ENCODE data around the gene MOCOS.
"Not testable (repeated sequence)": the region's sequence is repeated elsewhere in the genome, so short reads cannot be mapped to it uniquely, and the experiment has no call there.

The MOCOS gene

GRCh38 chr18:36187193-36187825 is at the start of gene MOCOS:
MOCOS (plus strand) TSS chr18:36187497; CDS start chr18:36187540, 43 bp downstream.
- peak; percentile 15 for DNase-seq

- no peak for DNase-seq
These were observed 48.1 kb upstream of the MOCOS start for GRCh38 chr18:36139245-36139644.

GRCh38 chr18:36141576-36141975 is 45.7 kb upstream of the MOCOS start:
- DNase-seq, result no peak

- DNase-seq, result no peak
These were observed 44.5 kb upstream of the MOCOS start for GRCh38 chr18:36142751-36143150.

- DNase-seq, result no peak
These were observed 43.9 kb upstream of the MOCOS start for GRCh38 chr18:36143391-36143790.

- no peak for DNase-seq
These were observed 37.6 kb upstream of the MOCOS start for GRCh38 chr18:36149514-36150289.

- no peak for DNase-seq
These were observed 34.5 kb upstream of the MOCOS start for GRCh38 chr18:36152781-36153180.

GRCh38 chr18:36153203-36153602 is 34.1 kb upstream of the MOCOS start:
- DNase-seq, result no peak

GRCh38 chr18:36153771-36154170 is 33.5 kb upstream of the MOCOS start:
- no peak for DNase-seq

GRCh38 chr18:36155851-36156757 is 31.2 kb upstream of the MOCOS start:
- no peak for DNase-seq

- no peak for DNase-seq
These were observed 29.9 kb upstream of the MOCOS start for GRCh38 chr18:36157441-36157840.

- DNase-seq, result no peak
These were observed 28.9 kb upstream of the MOCOS start for GRCh38 chr18:36158266-36158867.

GRCh38 chr18:36160959-36161371 is 26.3 kb upstream of the MOCOS start:
- DNase-seq, result no peak

GRCh38 chr18:36162981-36163380 is 24.3 kb upstream of the MOCOS start:
- no peak for DNase-seq

GRCh38 chr18:36167692-36168218 is 19.5 kb upstream of the MOCOS start:
- no peak for DNase-seq

- not testable (repeated sequence) for DNase-seq
These were observed 19.0 kb upstream of the MOCOS start for GRCh38 chr18:36168296-36168695.

GRCh38 chr18:36169938-36170337 is 17.4 kb upstream of the MOCOS start:
- DNase-seq, result no peak

- DNase-seq, result no peak
These were observed 11.8 kb upstream of the MOCOS start for GRCh38 chr18:36175481-36175880.

GRCh38 chr18:36176177-36176584 is 11.1 kb upstream of the MOCOS start:
- no peak for DNase-seq

GRCh38 chr18:36176711-36177110 is 10.6 kb upstream of the MOCOS start:
- DNase-seq, result no peak

- no peak for DNase-seq
These were observed 9.4 kb upstream of the MOCOS start for GRCh38 chr18:36177913-36178312.

- no peak for DNase-seq
These were observed 7.5 kb upstream of the MOCOS start for GRCh38 chr18:36179562-36180355.

All from stimulated activated naive CD4-positive, alpha-beta T cell treated with Interleukin-2 at 50 U/mL for 16 hours (primary cell).